TTC549 (cell line): ENCODE data around the gene PCNX2.

Experiments used
- FAIRE-seq: peaks from 2 replicates; lab custom pipeline; 2012; peaks lifted over from hg19 to GRCh38; lab: Jason Lieb, UNC

Gene PCNX2

DNA sequence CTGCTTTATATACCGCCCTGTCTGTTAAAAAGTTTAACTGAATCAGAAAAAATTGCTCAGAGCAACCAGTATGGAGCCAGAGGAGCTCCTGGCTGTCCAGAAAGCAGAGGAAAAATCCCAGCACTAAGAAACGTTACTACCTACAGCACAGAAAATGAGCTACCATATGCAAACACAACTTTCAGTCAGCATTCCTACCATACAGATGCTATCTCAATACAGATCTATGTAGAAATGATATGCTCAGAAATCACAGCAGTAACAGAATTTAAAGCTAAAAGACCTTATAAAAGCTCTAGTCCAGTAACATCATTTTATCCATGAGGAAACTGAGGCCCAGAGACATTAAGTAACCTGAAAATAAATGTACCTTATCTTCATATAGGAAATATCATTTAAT is 38.7 kb downstream of the PCNX2 start:
- no peak for FAIRE-seq

DNA sequence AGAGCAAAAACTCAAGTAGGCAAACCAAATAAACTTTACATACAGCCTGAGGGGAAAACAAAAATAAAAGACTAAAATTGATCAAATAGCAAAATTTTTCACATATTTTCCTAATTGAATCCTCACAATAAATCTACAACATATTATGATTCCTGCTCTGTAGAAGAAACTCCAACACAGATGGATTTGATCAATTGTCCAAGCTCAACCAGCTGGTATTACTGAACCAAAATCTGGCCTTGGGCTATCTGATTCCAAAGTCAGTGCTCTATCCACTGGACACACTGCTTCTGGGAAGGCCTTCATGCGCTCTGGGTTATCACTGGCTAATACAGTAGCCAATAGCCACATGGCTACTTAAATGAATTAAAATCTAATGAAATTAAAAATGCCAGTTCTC is 39.3 kb downstream of the PCNX2 start:
- FAIRE-seq: no peak

DNA sequence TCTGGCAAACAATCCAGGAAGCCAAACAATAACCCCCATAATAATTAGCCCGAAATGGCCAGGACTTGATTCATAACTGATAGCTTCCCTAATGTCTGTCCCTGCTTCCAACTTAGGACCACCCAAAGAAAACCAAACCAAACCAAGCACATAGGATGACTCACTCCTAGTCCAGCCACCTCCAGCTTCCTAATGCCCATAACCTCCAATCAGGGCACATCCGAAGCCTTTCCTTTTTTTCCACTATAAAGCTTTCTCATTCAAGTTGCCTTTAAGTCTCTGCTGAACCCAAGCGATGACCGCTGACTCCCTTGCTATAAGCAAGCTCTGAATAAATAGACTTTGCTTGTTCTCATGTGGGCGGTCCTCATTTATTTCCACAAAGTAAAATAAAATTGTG is 40.4 kb downstream of the PCNX2 start:
- FAIRE-seq: no peak

DNA sequence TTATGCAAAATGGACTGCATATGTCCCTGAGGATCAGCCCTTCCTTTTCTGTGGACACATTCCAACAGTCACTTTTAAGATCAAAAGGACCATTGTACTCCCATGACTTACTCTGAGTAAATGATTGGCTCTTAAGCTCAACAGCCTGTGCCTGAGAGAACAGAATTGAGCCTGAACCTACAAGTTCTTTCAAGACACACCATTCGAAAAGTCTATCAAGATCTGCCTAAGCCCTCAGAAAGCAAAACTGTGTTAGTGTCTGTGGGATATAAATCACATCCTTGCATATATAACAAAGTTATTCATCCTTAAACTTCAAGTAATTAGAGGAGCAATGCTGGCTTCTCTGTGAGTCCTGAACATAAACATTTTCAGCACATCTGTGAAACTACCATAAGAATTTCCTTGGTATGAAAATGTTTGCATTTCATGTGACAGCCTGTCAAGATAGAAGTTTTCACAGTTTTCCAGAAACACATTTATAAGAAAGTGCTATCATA is 41.6 kb downstream of the PCNX2 start:
- FAIRE-seq: no peak

- no peak for FAIRE-seq
These were observed 42.2 kb downstream of the PCNX2 start for GRCh38 chr1:233253231-233253831.

DNA sequence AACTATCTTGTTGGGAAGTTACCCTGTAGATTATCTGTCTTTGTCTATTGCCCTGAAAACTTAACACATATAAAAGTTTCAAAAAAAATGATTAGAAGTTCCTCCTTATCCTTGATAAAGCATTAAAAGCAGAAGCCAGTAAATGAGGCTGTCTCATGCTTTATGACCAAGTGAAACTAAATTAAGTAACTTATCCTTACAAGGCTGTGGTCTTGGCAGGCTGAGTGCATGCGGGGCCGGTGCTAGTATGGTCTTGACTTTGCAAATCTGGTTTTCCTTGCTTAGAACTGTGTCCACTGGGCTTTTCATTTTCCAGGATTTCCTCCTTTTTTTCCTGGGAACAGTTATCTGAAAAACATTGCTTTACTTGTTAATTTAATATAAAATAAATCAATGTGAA is 43.1 kb downstream of the PCNX2 start:
- FAIRE-seq: no peak

DNA sequence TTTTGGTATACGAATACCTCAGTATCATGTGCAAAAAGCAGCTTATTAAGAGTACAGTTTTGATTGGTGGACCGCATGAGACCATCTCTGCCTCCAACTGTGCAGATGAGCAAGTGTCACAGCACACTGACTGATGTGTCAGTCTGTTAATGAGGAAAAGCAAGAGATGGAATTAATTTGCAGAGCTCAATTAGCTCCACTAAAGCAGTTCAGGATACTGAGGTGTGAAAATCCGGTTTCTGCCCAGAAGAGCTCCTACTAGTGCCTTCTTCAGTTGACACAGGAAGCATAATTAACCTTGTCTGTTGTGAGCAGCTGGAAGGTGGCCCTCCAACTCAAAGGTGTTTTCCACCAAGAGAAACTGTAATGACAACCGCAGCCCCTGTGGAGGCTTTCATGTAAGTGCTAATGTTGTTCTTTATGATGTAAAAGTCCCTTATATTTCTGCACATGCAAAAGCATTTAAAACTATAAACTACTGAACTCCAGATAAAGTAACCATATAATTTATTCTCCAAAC is 44.3 kb downstream of the PCNX2 start:
- no peak for FAIRE-seq

DNA sequence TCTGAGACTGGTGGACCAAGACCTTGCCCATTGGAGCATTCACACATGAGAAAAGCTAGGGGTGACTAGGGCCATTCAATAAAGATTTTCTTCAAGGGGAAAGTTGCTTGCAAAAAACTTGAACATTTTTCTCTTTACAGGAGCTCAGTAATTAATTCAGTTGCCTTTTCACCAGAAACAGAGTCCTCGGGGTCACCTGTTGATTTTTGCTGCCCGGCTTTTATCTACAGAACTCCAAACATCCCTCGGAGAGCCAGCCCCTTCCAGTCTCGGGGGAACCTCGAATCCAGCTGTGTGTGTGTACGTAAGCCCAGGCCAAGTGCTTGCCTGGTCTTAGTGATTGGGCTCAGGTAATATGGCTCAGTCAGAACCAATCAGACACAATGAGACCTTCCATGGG is 47.5 kb downstream of the PCNX2 start:
- FAIRE-seq: no peak

GRCh38 chr1:233246965-233247364 is 48.6 kb downstream of the PCNX2 start:
- FAIRE-seq: no peak

DNA sequence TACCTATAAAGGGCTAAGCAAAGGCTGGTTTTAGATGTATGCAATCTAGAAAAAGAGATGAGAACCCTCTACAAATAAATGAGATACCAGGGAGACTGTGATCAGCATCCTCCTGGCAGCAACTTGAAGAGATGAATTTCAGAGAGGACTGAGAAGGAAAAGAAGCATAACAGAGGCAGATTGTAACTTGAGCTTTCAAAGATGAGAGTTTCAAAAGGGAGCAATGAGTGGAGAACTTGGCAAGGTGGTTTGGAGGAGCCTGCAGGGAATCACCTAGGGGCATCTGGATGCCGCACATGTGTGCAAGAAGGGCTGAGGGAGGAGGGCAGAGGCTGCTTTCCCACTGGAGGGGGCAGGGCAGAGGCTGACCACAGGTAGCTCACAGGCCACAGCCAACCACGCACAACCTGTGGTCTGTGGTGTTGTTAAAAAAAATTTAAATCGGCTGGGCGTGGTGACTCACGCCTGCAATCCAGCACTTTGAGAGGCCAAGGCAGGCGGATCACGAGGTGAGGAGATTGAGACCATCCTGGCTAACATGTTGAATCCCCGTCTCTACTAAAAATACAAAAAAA is 50.2 kb downstream of the PCNX2 start:
- FAIRE-seq: no peak

- no peak for FAIRE-seq
These were observed 51.3 kb downstream of the PCNX2 start for GRCh38 chr1:233244183-233244582.

- FAIRE-seq: no peak
These were observed 52.6 kb downstream of the PCNX2 start for GRCh38 chr1:233242827-233243483.

DNA sequence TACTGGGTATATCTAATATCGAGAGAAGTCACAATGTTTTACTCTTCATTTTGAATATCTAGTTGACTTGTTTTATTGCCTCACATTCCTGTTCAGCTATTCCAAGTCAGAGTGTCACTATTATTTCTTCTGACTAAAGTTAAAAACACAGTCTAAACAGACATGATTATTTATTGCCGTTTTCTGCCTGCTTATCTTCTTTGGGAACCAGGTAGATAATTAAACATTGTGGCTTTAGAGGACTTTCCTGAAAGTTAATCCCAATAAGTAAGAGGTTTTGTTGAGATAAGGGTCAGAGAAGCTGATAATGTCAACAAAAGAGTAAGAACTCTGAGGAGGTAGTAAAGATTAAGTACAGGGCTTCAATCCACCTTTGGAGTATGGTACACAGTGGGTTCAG is 53.8 kb downstream of the PCNX2 start:
- no peak for FAIRE-seq

DNA sequence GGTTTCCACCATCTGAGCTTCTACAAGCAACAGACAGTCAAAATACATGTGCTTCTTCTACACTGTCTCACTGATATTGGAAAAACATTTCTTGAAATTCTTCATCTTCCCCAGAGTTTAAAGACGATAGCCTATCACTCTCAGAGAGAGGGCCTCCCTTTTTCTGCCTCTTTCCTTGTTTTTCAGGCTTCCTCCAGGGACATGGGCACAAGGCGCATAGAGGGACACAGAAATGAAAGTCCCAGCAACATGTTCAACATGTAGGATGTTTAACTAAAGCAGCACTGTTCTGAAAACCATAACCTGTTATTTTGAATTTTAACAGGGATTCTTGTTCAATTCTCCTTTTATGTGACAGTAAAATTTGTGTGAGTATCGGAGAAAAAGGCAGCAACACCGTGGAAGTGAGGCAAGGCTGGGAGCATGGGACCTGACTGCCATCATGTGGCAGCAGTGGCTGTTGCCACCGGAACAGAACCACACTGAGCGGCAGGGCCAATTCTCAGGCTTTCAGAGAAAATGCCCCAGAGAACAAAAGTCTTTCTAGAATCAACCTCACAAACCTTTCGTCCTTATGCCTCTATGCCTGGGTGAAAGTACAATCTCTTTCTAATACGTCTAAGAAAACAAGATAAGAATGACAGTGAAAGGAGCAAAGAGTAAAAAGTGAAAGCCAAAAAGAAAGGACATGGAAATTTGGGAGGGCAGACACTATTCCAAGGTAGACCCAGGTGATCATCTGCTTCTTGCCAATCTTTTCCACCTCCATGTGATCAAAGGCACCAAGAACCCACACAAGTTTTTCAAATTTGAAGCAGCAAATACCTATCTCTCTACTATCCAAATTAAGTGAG is 54.5 kb downstream of the PCNX2 start:
- FAIRE-seq: peak; percentile 77

DNA sequence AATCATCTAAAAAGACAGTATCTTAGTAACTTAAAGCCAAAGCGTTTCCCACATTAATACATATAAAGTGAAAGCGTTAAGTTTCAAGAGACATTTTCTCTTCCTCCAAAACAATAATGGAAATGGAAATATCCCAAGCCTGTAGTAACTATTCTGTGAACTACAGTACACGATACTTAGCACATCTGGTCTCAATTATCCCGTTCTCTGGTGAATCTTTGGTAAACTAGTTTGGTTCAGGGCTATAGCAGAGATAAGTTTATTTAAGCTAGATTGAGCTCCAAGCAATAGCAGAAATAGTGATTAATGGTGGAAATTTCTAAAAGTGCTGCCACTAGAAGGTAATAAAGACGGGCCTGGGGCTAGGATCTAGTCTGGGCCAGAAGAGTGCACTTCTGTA is 55.2 kb downstream of the PCNX2 start:
- FAIRE-seq: no peak

GRCh38 chr1:233238884-233239431 is 56.6 kb downstream of the PCNX2 start:
- FAIRE-seq: peak; percentile 94

- FAIRE-seq: no peak
These were observed 57.9 kb downstream of the PCNX2 start for GRCh38 chr1:233237647-233238046.

DNA sequence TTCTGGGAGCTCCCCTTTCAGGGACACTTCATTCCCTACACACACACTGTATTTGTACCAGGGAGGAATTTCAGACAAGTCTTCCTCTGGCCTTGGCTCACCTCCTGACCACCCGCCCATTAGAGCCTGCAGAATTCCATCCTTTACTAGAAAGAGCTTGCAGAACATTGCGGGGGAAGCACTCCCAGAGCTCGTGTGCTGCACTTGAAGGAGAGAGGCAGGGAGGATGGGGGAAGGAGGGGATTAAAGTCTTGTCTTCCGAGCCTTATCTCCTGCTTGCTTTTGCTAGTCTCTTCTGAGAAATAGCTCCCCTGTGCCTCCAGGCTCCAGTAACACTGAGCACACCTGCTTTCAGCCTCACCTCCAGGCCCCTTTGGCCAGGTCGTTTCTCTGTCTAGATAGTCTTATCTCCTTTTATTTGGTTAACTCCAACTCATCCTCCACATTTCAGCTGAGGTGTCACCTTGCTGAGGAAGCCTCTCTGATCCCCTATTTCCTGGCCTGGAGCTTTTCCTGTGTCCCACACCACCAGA is 62.0 kb downstream of the PCNX2 start:
- no peak for FAIRE-seq

DNA sequence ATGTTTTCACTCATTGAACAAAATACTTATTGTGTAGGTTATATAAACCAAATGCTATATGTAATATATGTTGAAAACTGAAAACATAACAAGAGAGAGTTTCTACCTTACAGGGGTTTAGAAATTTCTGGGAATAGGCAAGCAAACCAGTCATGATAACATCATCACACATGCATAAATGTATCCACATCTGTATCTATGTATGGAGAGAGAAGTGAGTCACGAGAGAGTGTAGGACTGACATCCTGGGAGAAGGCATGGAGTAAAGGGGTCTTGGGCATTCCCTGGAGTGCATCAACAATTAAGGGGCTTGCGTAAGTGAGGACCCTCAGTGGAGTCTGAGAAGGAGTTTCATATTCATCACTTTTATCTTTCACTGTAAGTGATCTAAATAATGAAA is 65.5 kb downstream of the PCNX2 start:
- no peak for FAIRE-seq

- no peak for FAIRE-seq
These were observed 66.2 kb downstream of the PCNX2 start for GRCh38 chr1:233229288-233229687.

DNA sequence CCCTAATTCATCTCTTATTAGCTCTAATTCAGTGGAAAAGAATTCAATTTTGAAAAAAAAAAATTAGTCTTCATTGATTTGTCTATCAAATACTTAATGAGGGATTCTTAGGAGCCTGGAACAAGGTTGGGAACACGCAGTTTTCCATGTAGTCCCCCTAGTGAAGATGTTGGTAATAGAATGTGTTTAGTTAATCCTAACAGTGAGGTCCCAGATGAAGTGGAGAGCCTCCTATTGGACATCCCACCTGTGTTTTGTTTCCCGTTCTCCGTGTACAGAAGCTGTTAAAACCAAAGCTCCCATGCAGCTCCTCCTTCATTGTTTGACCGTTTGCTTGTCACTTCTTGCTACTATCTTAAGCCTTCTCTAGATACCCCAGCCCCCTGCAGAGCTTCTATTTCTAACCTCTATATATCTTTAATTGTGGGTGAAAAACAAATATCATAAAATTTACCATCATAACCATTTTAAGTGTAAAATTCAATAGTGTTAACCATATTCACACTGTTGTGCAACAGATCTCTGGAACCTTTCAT is 67.5 kb downstream of the PCNX2 start:
- no peak for FAIRE-seq

GRCh38 chr1:233224311-233224710 is 71.2 kb downstream of the PCNX2 start:
- FAIRE-seq: no peak
